SHP77 treated with DMSO at 0.1 percent for 48 hours (cell line): Measurements from ENCODE around the gene SBF1.
"Not testable (repeated sequence)": the region's sequence is repeated elsewhere in the genome, so short reads cannot be mapped to it uniquely, and the experiment has no call there.

Source experiments
- DNase-seq: peaks from one replicate; lab custom pipeline; 2025; lab: John Stamatoyannopoulos, UW

The SBF1 gene

DNA sequence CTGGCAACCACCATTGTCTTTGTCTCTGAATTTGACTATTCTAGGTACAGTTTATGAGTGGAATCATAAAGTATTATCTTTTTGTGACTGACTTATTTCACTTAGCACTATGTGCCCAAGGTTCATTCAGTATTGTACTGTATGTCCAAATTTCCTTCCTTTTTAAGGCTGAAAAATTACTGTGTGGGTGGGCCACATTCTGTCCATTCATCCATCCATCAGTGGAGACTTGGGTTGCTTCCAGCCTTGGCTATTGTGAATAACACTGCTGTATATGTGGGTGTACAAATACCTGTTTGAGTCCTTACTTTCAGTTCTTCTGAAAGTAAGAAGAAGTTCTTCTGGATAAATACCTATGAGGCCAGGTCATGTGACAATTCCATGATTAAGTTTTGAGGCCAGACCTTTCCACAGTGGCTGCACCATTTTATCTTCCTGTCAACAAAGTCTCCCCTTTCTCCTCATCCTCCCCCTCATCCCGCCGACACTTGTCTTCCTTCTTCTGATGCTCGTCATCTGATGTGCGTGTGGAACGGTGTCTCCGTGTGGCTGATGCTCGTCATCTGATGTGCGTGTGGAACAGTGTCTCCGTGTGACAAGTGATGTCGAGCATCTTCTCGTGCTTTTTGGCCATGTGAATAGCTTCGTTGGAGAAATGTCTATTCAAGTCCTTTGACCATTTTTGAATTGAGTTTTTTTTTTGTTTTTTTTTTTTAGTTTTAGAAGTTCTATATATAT is 49.5 kb downstream of the SBF1 start:
- no peak for DNase-seq

DNA sequence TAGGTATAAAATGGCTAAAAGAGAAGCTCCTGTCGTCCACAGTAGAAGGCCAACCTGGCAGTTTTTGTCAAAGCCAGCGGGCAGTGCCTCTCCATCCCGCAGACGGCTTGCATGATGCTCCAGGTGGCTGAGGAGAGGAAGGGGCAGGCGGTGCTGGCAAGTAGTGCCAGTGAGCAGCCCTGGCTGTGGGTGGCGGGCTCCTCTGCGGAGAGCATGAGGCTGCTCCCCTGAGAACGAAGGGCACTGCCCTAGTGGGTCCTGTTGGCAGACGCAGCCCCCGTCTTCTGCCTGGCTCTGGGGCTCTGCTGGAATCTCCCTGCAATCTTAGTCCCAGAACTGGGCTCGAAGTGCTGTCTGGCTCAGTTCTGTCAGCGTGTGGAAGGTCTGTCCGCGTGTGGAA is 50.9 kb downstream of the SBF1 start:
- no peak for DNase-seq

DNA sequence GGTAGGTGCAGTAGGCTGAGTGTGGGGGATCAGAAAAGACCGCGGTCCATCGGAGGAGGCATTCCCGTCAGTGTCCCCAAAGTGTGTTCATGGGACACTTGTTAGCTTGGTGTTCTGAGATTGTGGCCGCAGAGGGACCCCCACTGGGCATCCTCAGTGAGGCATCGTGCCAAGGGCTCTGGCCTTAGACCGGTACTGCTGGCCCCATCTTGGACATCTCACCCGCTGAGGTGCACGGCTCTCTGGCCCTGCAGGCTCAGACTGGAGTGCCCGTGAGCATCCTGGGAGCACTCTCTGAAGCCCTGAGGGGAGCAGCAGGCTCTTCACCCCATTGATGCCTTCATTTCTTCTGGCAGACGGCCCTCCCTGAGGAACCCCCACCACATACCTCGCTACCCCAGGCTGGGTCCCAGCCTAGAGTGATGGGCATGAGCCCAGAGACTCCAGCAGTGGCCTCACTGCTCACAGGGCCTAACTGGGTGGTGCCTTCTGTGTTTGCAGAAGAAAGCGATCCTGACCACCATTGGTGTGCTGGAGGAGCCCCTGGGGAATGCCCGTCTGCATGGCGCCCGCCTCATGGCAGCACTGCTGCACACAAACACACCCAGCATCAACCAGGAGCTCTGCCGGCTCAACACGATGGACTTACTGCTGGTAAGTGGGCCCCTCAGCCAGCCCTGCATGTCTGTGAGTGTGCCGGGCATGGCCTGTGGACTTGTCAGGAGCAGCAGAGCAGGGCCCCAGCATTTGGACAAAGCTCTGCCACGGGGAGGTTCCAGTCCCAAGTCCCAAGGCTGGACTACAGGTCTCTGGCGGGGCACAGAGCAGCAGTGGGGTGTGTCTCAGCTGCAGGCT is 51.6 kb downstream of the SBF1 start:
- no peak for DNase-seq

DNA sequence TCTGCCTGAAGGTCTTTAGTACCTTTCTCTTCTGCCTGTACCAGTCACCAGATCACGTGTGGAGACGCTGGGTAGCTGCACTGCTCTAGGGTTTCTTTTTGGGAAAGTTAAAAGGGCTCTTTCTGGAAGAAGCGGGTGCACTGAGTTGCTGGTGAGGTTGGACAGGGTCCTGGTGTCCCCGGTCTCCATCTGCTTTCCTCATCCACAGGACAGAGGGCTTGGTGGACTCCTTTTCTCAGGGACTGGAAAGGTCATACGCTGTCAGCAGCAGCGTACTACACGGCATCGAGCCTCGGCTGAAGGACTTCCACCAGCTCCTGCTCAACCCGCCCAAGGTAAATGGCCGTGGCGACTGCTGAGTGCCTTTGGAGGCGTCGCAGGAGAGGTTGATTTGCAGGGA is 52.8 kb downstream of the SBF1 start:
- DNase-seq: no peak

DNA sequence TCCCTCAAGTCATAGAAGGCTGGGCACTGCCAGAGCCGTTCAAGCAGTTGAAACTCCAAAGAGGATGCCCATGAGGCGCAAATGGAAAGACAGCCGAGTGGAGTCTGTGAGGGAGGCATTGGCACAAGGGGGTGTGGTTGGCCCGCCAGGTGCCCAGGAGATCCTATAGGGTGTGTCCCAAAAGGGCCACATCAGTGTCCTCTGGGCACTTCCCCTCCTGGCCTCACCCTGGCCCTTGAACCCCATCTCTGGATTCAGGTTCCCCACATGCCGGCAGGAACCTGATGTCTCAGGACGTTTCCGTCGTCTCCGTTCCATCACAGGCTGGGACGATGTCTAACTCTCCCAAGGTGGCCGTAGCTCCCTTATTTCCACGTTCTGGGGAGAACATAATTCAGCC is 54.3 kb downstream of the SBF1 start:
- no peak for DNase-seq

DNA sequence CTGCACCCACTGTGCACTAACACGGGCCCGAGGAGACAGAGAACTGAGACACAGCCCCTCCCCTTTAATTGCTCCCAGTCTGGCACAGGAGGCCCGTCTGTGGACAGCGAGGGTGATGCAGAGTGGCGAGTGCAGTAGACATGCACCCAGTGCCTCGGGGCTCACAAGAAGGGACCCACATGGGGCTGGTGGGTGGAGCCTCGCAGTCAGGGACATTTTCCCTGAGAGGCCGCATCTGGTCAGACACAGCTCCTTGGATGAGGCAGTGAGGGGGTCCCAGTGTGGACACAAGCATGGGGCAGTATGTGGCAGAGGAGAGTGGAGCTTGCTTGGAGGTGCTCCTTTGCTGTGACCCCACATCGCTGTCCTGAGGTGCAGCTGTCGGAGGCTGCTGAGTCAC is 54.8 kb downstream of the SBF1 start:
- no peak for DNase-seq

DNA sequence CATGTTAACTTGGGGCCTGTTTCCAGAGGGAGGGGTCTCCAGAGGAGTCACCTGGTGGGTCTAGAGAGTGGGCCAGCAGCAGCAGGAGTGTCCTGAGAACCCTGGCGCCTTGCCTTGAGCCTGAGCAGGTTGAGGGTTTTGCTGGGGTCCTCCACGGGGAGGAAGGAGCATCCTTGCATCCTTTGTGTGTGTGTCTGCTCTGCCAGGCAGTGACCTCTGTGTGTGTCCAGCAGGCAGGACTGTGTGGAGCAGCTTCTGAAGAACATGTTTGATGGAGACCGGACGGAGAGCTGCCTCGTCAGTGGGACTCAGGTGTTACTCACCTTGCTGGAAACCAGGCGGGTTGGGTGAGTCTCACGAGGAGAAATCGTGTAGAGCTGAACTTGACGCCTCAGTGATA is 55.7 kb downstream of the SBF1 start:
- DNase-seq: no peak

DNA sequence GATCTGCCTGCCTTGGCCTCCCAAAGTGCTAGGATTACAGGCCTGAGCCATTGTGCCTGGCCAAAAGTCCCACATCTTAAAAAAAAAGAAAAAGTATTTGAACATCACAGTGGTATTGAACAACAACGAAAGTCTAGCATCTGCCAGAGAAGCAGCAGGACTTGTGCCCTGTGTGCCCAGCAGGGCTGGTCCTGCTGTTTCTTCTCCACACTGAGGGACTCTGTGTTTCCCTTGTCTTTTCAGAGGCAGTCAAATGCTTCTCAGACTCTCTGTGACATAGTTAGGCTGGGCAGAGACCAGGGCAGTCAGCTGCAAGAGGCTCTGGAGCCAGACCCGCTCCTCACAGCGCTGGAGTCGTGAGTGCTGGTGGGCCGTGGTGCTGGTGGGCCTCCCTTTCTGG is 56.2 kb downstream of the SBF1 start:
- no peak for DNase-seq

DNA sequence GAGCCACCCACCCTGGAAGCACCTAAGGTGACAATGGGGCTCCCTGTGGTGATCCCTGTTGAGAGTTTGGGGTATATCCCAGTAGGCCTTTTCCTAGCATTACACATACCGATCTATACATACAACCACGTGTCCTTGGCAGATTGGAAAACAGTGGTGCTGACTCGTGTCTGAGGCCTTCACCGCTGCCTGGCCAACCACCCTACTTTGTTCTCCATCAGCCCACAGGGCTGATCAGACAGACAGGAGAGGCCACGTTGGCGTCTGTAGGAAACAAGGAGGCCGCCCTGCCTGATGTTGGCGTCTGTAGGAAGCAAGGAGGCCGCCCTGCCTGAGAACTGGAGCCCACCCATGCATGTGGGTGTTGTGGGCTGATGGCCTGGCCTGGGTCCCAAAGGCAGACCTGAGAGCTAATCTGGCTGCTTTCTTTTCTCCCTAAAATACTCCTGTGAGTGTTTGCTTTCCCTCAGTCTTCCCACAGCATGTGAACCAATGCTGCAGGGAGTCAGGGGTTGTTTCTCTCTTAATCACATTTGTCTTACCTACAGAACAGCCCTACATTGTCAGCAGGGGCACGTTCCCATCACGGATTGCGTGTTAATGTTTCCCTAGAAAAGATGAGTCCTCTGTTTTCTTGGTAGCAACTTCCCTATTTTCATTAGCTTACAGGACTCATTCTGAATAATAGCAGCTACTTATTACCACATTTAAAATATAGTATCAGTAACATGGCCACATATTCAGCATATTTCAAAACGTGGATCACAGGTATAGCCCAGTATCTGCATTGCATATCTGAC is 57.2 kb downstream of the SBF1 start:
- no peak for DNase-seq

DNA sequence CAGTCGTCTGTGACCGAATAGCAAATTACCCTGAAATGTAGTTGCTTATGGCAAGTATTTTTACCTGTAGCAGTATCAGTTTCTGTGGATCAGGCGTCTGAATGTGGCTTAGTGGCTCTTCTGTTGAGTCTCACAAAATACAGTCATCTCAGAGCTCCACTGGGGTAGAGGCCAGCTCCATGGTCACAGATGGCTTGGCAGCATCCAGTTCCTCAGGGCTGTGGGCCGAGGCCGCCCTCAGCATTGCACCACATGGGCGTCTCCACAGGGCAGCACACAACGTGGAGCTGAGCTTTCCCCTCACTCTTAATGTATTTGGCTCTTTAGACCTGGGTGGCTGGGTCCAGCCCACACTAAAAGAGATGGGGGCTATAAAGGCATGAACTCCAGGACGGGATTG is 57.8 kb downstream of the SBF1 start:
- no peak for DNase-seq

DNA sequence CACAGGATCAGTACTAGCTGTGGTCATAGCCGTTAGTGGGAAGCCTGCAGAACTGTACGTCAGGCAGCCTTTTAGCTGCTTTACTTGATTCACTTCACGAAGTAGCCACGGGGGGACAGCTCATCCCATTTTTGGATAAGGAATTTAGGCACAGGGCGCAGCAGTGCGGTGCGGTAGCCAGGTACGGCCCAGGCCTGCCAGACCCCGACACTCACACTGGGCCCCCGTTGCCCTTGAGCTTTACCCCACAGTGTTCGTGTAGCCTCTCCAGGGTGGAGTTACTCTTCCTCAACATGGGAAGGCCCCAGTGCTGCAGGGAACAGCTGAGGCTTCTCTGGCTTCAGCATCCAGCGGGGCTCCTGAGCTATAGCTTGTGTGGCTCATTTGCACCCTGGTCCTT is 59.4 kb downstream of the SBF1 start:
- no peak for DNase-seq

DNA sequence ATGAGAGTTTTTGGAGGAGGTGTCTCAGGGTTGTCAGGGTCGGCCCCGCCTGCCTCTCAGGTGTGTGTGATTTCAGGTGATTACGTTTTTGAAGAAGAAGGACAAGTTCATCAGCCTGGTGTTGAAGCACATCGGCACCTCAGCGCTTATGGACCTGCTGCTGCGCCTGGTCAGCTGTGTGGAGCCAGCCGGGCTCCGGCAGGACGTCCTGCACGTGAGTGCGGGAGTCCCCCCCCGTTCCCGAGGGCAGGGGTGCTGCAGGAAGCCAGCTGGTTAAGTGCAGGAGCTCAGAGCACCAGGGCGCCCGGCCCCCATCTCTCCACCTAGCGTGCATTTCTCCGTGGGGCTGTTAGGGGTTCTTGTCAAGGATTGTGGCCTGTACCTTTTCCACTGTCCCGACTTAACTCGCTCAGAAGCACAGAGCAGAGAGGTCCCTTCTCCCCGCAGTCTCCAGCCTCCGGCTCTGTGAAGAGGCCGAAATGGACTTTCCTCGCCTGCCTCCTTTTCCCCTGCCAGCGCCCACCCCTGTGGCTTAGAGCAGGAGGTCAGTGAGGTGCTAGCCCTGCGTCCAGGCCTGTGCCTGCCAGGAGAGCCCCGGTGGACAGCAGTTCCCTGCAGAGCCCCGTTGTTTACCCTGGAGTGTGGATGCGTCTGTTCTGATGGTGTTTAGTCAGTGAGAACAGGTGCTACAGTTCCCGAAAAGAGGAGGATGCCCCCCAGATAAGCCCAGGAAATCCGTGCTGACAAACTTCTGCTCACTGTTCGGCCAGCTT is 60.2 kb downstream of the SBF1 start:
- no peak for DNase-seq

DNA sequence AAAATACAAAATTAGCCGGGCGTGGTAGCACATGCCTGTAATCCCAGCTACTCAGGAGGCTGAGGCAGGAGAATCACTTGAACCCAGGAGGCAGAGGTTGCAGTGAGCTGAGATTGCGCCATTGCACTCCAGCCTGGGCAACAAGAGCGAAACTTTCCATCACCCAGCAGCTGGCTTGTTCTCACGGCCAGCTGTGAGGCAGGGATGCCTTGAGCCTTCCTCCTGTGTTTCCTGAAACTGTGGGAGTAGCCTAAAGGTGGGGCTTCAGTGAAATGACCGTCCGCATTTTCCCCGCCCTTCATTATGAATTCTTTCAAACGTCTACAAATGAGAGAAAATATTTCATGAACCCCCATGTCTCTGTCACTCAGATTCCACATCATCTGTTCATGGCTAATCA is 65.9 kb downstream of the SBF1 start:
- DNase-seq: not testable (repeated sequence)

DNA sequence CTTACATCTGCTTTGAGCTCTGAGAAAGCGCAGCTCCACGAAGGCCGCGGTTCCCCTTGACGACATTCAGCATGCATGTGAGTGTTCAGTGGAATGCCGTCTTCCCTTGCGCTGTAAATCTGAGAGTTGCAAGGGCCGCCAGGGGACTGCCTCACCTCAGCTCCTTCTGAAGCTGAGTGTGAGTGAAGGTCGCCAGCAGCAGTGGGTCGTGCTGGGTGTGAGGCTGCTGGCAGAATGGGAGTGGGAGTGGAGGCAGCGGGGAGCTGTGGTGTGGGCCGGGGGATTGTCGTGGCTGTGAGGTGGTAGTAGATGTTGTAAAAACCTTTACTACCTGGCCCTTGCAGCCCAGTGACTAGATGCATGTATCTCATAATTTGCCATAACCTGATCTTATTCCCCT is 66.5 kb downstream of the SBF1 start:
- no peak for DNase-seq

DNA sequence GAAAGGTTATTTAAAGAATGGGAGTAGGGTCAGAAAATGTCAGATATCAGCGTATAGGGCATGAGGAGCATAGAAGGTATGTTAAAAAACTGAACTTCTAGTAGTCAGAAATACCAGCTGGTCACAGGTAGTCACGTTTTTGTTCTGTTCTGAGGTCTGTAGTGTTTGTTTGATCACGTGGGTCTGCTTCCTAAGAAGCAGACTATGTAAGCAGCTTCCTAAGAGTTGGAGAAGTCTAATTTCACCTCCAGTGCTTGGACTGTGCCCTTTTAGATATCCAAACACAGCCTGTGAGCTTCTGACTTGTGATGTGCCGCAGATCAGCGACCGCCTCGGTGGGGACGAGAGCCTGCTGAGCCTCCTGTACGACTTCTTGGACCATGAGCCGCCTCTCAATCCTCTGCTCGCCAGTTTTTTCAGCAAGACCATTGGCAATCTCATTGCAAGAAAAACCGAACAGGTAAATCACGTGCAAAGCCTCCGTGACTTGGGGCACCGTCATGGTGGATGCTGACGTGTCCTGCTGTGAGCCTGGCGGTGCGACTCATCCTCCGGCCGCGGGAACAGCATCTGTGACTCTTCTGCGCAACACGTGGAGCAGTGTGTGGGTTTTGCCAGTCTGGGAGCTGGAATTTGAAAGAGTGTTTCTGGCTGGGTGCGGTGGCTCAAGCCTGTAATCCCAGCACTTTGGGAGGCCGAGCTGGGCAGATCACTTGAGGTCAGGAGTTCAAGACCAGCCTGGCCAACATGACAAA is 68.2 kb downstream of the SBF1 start:
- no peak for DNase-seq

DNA sequence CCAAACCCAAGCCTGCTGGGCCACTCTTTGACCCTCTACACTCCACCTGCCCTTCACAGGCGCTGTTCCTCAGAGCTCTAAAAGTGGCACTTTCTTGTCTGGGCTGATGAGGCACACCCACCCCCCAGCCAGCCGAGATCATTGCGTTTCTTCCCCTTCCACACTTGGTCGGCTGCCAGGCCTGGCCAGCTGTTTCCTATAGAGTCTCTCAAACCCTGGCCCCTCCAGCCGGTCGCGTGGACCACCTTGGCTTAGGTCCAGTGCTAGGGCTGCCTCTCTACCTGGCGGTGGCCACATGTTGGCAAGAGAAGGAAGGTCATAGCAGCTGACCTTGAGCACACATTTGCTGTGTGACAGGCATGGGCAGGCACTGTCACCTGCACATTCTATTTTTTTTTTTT is 71.1 kb downstream of the SBF1 start:
- DNase-seq: peak; percentile 27

DNA sequence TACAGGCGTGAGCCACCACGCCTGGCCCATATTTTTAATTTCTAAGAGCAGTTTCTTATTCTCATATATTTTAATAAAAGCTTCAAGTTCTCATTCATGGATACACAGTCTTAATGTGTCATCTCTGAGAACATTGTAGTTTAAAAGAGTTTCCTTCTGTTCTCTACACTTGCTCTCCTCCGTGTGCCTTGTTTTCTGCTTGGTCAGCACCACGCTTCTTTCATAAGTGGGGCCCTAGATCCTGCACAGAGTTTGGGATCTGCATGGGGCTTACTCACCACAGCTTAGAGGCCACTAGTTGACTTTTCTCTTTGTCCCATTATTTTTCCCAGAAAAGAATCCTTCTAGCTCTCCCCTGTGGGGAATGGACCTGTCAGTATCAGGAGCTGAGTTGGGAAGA is 72.9 kb downstream of the SBF1 start:
- no peak for DNase-seq

DNA sequence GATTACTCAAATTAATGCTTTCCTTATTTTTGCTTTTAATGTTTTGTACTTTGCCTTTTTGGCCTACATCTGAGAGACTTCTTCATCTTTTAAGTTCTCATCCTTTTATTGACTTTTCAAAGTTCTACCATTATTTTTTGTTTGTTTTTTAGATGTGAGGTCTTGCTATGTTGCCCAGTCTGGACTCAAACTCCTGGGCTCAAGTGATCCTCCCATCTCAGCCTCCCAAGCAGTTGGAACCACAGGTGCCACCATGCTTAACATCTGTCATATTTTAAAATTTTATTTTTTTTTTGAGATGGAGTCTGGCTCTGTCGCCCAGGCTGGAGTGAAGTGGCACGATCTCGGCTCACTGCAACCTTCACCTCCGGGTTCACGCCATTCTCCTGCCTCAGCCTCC is 73.9 kb downstream of the SBF1 start:
- DNase-seq: no peak

DNA sequence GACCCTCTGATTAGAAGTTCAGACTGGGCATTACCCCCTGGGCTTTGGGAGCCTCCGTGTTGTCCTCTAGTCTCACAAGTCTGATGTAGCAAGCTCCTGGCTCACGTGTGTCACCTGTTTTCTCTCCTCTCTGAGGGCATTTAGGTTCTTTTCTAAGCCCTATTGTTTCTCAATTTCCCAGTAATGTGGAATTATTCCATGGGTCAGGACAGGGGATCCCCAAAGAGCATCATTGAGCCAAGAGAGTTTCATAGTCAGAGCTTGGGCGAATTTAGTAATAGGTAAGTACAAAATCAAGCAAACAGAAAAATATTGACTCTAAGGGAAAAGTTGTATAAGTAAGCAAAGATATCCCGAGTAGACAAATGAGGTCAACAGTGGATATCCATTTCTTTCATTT is 74.4 kb downstream of the SBF1 start:
- no peak for DNase-seq

DNA sequence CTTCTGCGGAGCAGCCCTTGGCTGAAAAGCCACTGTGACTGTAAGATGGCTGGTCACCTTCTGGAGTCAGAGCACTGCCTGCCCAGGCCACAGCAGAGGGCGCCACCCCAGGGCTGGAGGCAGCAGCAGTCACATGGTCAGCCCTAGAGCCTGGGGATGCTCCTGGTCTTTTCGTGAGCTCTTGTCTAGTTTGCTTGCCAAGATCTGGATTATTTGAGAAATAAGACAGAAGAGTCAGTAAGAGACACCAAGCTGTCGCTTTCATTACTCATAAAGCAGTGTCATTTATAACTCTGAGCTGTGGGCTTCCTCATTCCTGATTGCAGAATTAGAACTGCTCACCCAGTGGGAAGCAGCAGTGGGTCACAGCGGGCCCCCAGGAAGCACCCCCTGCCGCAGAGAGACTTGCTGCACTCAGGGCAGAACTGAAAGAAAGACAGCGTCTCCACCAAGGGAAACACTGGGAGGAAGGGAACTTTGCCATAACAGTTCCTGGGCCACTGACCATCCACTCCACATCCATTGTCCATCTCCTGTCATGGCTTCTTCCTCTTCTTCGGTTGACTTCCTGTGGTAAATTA is 75.0 kb downstream of the SBF1 start:
- peak; percentile 4 for DNase-seq
